H1 (cell line): Measurements from ENCODE around the gene POMP. TPM values are rescaled to one million over a fixed set of nuclear protein-coding genes. Genes with fewer than 3 reads are reported as not detected.

ENCODE experiments used
- CTCF ChIA-PET: fragments of 300-600 bp; sonication (Branson Sonifier 250); formaldehyde crosslinking; loops from one replicate; lab custom pipeline; 2021; ENCODE audit not compliant: partially characterized antibody; lab: Charles Lee
- POLR2A ChIA-PET: fragments of 300-600 bp; sonication (Branson Sonifier 250); formaldehyde crosslinking; loops from one replicate; lab custom pipeline; 2021; ENCODE audit warnings: inconsistent platforms; ENCODE audit not compliant: partially characterized antibody; lab: Charles Lee
- DNase-seq, 2 experiments: peaks; one replicate each; pipeline versions ENCODE4 v3.0.0 to v3.0.0-alpha.2; 2010 to 2022; ENCODE audit warnings: low spot score in 2 of 2, low read depth in 1 of 2, mixed read lengths in 1 of 2
- FAIRE-seq: peaks from 2 replicates; lab custom pipeline; 2011; peaks lifted over from hg19 to GRCh38; lab: Jason Lieb, UNC
- H2AFZ ChIP-seq: 2 replicates; pipeline ENCODE4 v1.8.1; 2012; ENCODE audit warnings: low read length, inconsistent platforms
- H2AK5ac ChIP-seq: 2 replicates; pipeline ENCODE4 v1.6.1; 2013; ENCODE audit warnings: low read depth, low read length
- H2BK120ac ChIP-seq: replicated peaks from 2 replicates; pipeline ENCODE3; 2013; ENCODE audit warnings: low read depth, low read length, inconsistent platforms
- H2BK12ac ChIP-seq: 2 replicates; pipeline ENCODE4 v1.6.1; 2013; ENCODE audit warnings: low read depth, low read length
- H2BK15ac ChIP-seq: 2 replicates; pipeline ENCODE4 v1.6.1; 2013; ENCODE audit warnings: low read length
- H2BK20ac ChIP-seq: 2 replicates; pipeline ENCODE4 v1.6.1; 2013; ENCODE audit warnings: low read length
- H2BK5ac ChIP-seq: 2 replicates; pipeline ENCODE4 v1.6.1; 2013; ENCODE audit warnings: low read depth, low read length
- H3K14ac ChIP-seq: 2 replicates; pipeline ENCODE4 v1.6.1; 2013; ENCODE audit warnings: inconsistent platforms; ENCODE audit not compliant: insufficient read length
- H3K18ac ChIP-seq: 2 replicates; pipeline ENCODE4 v1.6.1; 2013; ENCODE audit warnings: low read length; ENCODE audit errors: extremely low read depth
- H3K23ac ChIP-seq: 2 replicates; pipeline ENCODE4 v1.6.1; 2013; ENCODE audit warnings: inconsistent platforms; ENCODE audit not compliant: insufficient read length
- H3K23me2 ChIP-seq: 2 replicates; pipeline ENCODE4 v1.6.1; 2013; ENCODE audit warnings: low read depth, low read length
- H3K27ac ChIP-seq: 2 replicates; pipeline ENCODE4 v1.6.1; 2011; ENCODE audit warnings: low read depth, low read length, inconsistent platforms
- H3K27me3 ChIP-seq, 4 experiments: replicated peaks in 1 of 4; 1 replicate in 1 of 4; 2 replicates in 3 of 4; pipeline versions ENCODE4 v1.6.1 to v1.8.1; 2011 to 2013; ENCODE audit warnings: low read length in 3 of 4, mild to moderate bottlenecking in 3 of 4, inconsistent platforms in 2 of 4, mixed read lengths in 2 of 4, moderate library complexity in 1 of 4; ENCODE audit not compliant: control insufficient read depth in 3 of 4, insufficient read depth in 3 of 4; ENCODE audit errors: extremely low read depth in 1 of 4
- H3K36me3 ChIP-seq, 4 experiments: 2 replicates each; pipeline versions ENCODE4 v1.6.1 to v1.8.1; 2011 to 2013; ENCODE audit warnings: mild to moderate bottlenecking in 4 of 4, low read length in 3 of 4, moderate library complexity in 2 of 4, control low read depth in 1 of 4, inconsistent platforms in 1 of 4; ENCODE audit not compliant: insufficient read depth in 4 of 4, control insufficient read depth in 2 of 4
- H3K4ac ChIP-seq: replicated peaks from 2 replicates; pipeline ENCODE3; 2013; ENCODE audit warnings: low read length, low read depth, mixed read lengths, inconsistent platforms; ENCODE audit not compliant: insufficient read length
- H3K4me1 ChIP-seq, 4 experiments: replicated peaks in 1 of 4; 1 replicate in 1 of 4; 2 replicates in 3 of 4; pipeline versions ENCODE4 v1.6.1 to v1.8.1; 2011 to 2013; ENCODE audit warnings: low read length in 3 of 4, inconsistent platforms in 2 of 4, mixed read lengths in 1 of 4; ENCODE audit not compliant: insufficient read depth in 4 of 4, control insufficient read depth in 3 of 4
- H3K4me2 ChIP-seq, 2 experiments: 2 replicates each; pipeline versions ENCODE4 v1.6.1 to v1.8.1; 2011 to 2013; ENCODE audit warnings: low read depth in 2 of 2, low read length in 2 of 2, control low read depth in 1 of 2, inconsistent platforms in 1 of 2, mild to moderate bottlenecking in 1 of 2; ENCODE audit not compliant: insufficient read depth in 1 of 2
- H3K4me3 ChIP-seq, 4 experiments: fragments of 200-600, 300-600 bp in 1 of 4; sonication (generic), shearing (Covaris generic), sonication (Bioruptor Twin) in 1 of 4; 2 replicates each; pipeline versions ENCODE4 v1.5.1 to v1.8.1; 2011 to 2016; ENCODE audit warnings: low read length in 4 of 4, low read depth in 3 of 4, control low read depth in 2 of 4, inconsistent platforms in 2 of 4, mild to moderate bottlenecking in 2 of 4, mixed read lengths in 1 of 4, moderate library complexity in 1 of 4; ENCODE audit not compliant: insufficient read depth in 2 of 4; ENCODE audit errors: extremely low read depth in 1 of 4
- H3K56ac ChIP-seq: replicated peaks from 2 replicates; pipeline ENCODE3; 2013; ENCODE audit warnings: low read depth, mild to moderate bottlenecking, mixed read lengths, low read length, inconsistent platforms; ENCODE audit not compliant: insufficient read length
- H3K79me1 ChIP-seq: 2 replicates; pipeline ENCODE4 v1.6.1; 2013; ENCODE audit warnings: low read depth, low read length, control low read depth
- H3K79me2 ChIP-seq, 2 experiments: 2 replicates each; pipeline versions ENCODE4 v1.6.1 to v1.8.1; 2012 to 2013; ENCODE audit warnings: low read length in 2 of 2, mild to moderate bottlenecking in 2 of 2, inconsistent platforms in 1 of 2; ENCODE audit not compliant: insufficient read depth in 2 of 2, control insufficient read depth in 1 of 2
- H3K9ac ChIP-seq, 4 experiments: replicated peaks in 1 of 4; 1 replicate in 1 of 4; 2 replicates in 3 of 4; pipeline versions ENCODE4 v1.6.1 to v1.8.1; 2011 to 2013; ENCODE audit warnings: low read depth in 3 of 4, low read length in 3 of 4, control low read depth in 2 of 4, mild to moderate bottlenecking in 2 of 4, moderate library complexity in 2 of 4, inconsistent platforms in 1 of 4; ENCODE audit errors: extremely low read depth in 1 of 4
- H3K9me3 ChIP-seq, 2 experiments: 2 replicates each; pipeline versions ENCODE4 v1.6.1 to v1.8.1; 2012 to 2013; ENCODE audit warnings: mild to moderate bottlenecking in 2 of 2, moderate library complexity in 2 of 2, control low read depth in 1 of 2, inconsistent platforms in 1 of 2, low read depth in 1 of 2, low read length in 1 of 2, mixed read lengths in 1 of 2; ENCODE audit not compliant: insufficient read depth in 2 of 2
- H4K20me1 ChIP-seq, 2 experiments: replicated peaks in 1 of 2; 2 replicates each; pipeline versions ENCODE3 to v1.8.1; 2011 to 2013; ENCODE audit warnings: inconsistent platforms in 2 of 2, low read length in 2 of 2, mild to moderate bottlenecking in 1 of 2; ENCODE audit not compliant: insufficient read depth in 2 of 2, control insufficient read depth in 1 of 2
- H4K5ac ChIP-seq: 2 replicates; pipeline ENCODE4 v1.6.1; 2013; ENCODE audit warnings: low read length, low read depth, mixed read lengths, inconsistent platforms; ENCODE audit not compliant: insufficient read length
- H4K8ac ChIP-seq: 2 replicates; pipeline ENCODE4 v1.8.0; 2013; ENCODE audit warnings: mild to moderate bottlenecking, moderate library complexity, low read length, inconsistent platforms; ENCODE audit not compliant: insufficient read depth; ENCODE audit errors: extremely low read depth
- H4K91ac ChIP-seq: replicated peaks from 2 replicates; pipeline ENCODE3; 2013; ENCODE audit warnings: low read length, mixed read lengths, inconsistent platforms; ENCODE audit not compliant: insufficient read length
- BCL11A ChIP-seq, 2 experiments: IDR thresholded peaks; one replicate each; pipeline ENCODE4 v1.6.1; 2011; ENCODE audit warnings: low read depth in 2 of 2, low read length in 2 of 2, mild to moderate bottlenecking in 2 of 2
- CBX5 ChIP-seq: fragments of 300-800, 300-1000 bp; sonication (generic); IDR thresholded peaks from 2 replicates; pipeline ENCODE4 v1.7.1; 2016; ENCODE audit warnings: antibody characterized with exemption, low read length, low read depth
- POLR2AphosphoS5 ChIP-seq: IDR thresholded peaks from 2 replicates; pipeline ENCODE4 v1.6.1; 2011; ENCODE audit warnings: low read depth, low read length
- RBBP5 ChIP-seq: IDR thresholded peaks from 2 replicates; pipeline ENCODE4 v1.7.1; 2012; ENCODE audit warnings: low read depth, mild to moderate bottlenecking, inconsistent platforms, low read length, moderate library complexity, borderline replicate concordance
- RNF2 ChIP-seq: fragments of 200-900, 300-1000 bp; sonication (generic); IDR thresholded peaks from 2 replicates; pipeline ENCODE4 v1.7.1; 2016; ENCODE audit warnings: borderline replicate concordance, low read depth, mild to moderate bottlenecking, antibody characterized with exemption, low read length; ENCODE audit not compliant: poor library complexity, severe bottlenecking; ENCODE audit errors: missing control alignments
- TBP ChIP-seq: IDR thresholded peaks from 2 replicates; pipeline ENCODE4 v1.6.1; 2011; ENCODE audit warnings: low read depth, low read length, improper control_type of control experiment
- TEAD4 ChIP-seq: IDR thresholded peaks from 2 replicates; pipeline ENCODE4 v1.6.1; 2012; ENCODE audit warnings: low read depth, low read length, inconsistent platforms, mixed read lengths
- WGBS, 2 experiments: shearing (Covaris generic) in 1 of 2; methylation state at CpG; one replicate each; pipeline versions ENCODE4 v1.1.6 to v1.1.7; 2013 to 2015; ENCODE audit warnings: low lambda C conversion rate in 2 of 2, mixed read lengths in 2 of 2, inconsistent platforms in 1 of 2, low coverage in 1 of 2, missing lambda C conversion rate in 1 of 2; ENCODE audit not compliant: insufficient replicate concordance in 2 of 2, insufficient coverage in 1 of 2, insufficient read length in 1 of 2; ENCODE audit errors: extremely low coverage in 1 of 2, missing lambda C conversion rate in 1 of 2; 5-methylcytosine and 5-hydroxymethylcytosine counted together
- polyA plus RNA-seq, 7 experiments: library from polyadenylated mRNA; depleted of rRNA in 3 of 7; stranded (reverse) in 5 of 7; unstranded in 2 of 7; fragments of >200 nt in 5 of 7; fragments of 200-250 nt in 2 of 7; gene quantifications; 1 replicate in 5 of 7; 2 replicates in 1 of 7; 4 replicates in 1 of 7; pipeline versions ENCODE4 v1.2.1 to v1.2.3, GENCODE V29; 2011 to 2013; ENCODE audit warnings: missing spikeins in 2 of 7, mixed read lengths in 2 of 7
- total RNA-seq: library from RNA; stranded (reverse); fragmentation: NEBNext Ultra II Directional; extraction: Animal tissue kit (Norgen Biotek cat#: 25700); gene quantifications from 2 replicates; pipeline ENCODE4 v1.2.1, GENCODE V29; 2021
- TF ChIP-seq, protein P1 (sequence below), 3 experiments: IDR thresholded peaks; 1 replicate in 2 of 3; 2 replicates in 1 of 3; pipeline versions ENCODE4 v1.5.1 to v1.6.1; 2011; ENCODE audit warnings: low read length in 3 of 3, mild to moderate bottlenecking in 3 of 3, inconsistent platforms in 2 of 3, low read depth in 1 of 3, moderate library complexity in 1 of 3; ENCODE audit not compliant: insufficient read depth in 1 of 3; ENCODE audit errors: control extremely low read depth in 1 of 3
- TF ChIP-seq, protein P2 (sequence below): IDR thresholded peaks from 2 replicates; pipeline ENCODE4 v1.6.1; 2012; ENCODE audit warnings: low read length, inconsistent platforms

The POMP gene
- total and polyA plus RNA-seq, 2 of the 8 experiments (the other 6 are each of a cell fraction or from before 2014, with no cell fraction given): 38.4 to 115 TPM

DNA sequence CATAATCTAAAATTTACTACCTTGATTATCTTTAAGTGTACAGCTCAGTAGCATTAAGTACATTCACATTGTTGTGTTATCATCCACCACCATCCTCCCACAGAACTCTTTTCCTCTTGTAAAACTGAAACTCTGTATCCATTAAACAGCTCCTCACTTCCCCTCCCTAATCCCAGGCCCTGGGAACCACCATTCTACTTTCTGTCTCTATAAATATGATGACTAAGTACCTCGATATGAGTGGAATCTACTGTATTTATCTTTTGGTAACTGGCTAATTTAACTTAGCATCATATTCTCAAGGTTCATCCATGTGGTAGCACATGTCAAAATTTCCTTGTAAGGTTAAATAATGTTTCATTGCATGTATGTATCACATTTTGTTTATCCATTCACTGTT lies 49.0 kb upstream of the POMP start:
- no peak overlapping the region for H3K4me3 ChIP-seq
- no peak overlapping the region for H3K4me2 ChIP-seq
- H3K79me2 ChIP-seq: no peaks in the 10 kb centered on the region
- no peak overlapping the region for H3K27ac ChIP-seq
- no peaks in the 10 kb centered on the region for H3K36me3 ChIP-seq
- DNase-seq (no peak), FAIRE-seq (no peak)
- H3K9me3 ChIP-seq: no peaks in the 10 kb centered on the region
- no peak overlapping the region for H2AFZ ChIP-seq
- H2BK120ac ChIP-seq: no peak overlapping the region
- no peaks in the 10 kb centered on the region; a peak in 1 of 7 replicates for H3K4me1 ChIP-seq
- WGBS, 2 experiments: 93% methylated on average over 1 of the region's 1 CpG; no CpG with 5 or more reads in 1 of the 2 experiments
- H3K9ac ChIP-seq: no peak overlapping the region
- no peak overlapping the region for H4K5ac ChIP-seq
- CTCF ChIA-PET: no interaction called here
- no peak overlapping the region for H3K56ac ChIP-seq
- no peak overlapping the region for H3K23ac ChIP-seq
- no peak overlapping the region for H4K91ac ChIP-seq
- H2BK15ac ChIP-seq: no peak overlapping the region
- no peaks in the 10 kb centered on the region for H4K20me1 ChIP-seq
- H3K27me3 ChIP-seq: no peaks in the 10 kb centered on the region
- H3K18ac ChIP-seq: no peak overlapping the region
- no peaks in the 10 kb centered on the region; the same call in 1 of the 2 replicates for H3K23me2 ChIP-seq
- H2BK20ac ChIP-seq: no peak overlapping the region
- H2BK12ac ChIP-seq: no peak overlapping the region
- H3K14ac ChIP-seq: no peak overlapping the region
- H3K4ac ChIP-seq: no peak overlapping the region
- H4K8ac ChIP-seq: no peak overlapping the region
- no peak overlapping the region for H2BK5ac ChIP-seq
- no peaks in the 10 kb centered on the region for H3K79me1 ChIP-seq
- POLR2A ChIA-PET: no interaction called here
- no peak overlapping the region for H2AK5ac ChIP-seq
- TF ChIP-seq TEAD4 (no peak), RBBP5 (no peak), POLR2AphosphoS5 (no peak), CBX5 (no peak), RNF2 (no peak), TBP (no peak), BCL11A (IDR thresholded peaks at IDR 0.05; ENCODE audit: low read depth in 2 of 2, low read length in 2 of 2) (no peak)
- TF ChIP-seq, protein P1, sequence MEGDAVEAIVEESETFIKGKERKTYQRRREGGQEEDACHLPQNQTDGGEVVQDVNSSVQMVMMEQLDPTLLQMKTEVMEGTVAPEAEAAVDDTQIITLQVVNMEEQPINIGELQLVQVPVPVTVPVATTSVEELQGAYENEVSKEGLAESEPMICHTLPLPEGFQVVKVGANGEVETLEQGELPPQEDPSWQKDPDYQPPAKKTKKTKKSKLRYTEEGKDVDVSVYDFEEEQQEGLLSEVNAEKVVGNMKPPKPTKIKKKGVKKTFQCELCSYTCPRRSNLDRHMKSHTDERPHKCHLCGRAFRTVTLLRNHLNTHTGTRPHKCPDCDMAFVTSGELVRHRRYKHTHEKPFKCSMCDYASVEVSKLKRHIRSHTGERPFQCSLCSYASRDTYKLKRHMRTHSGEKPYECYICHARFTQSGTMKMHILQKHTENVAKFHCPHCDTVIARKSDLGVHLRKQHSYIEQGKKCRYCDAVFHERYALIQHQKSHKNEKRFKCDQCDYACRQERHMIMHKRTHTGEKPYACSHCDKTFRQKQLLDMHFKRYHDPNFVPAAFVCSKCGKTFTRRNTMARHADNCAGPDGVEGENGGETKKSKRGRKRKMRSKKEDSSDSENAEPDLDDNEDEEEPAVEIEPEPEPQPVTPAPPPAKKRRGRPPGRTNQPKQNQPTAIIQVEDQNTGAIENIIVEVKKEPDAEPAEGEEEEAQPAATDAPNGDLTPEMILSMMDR (IDR thresholded peaks at IDR 0.05; ENCODE audit: control extremely low read depth in 1 of 3, insufficient read depth in 1 of 3, low read depth in 1 of 3, low read length in 3 of 3): no peak
- TF ChIP-seq, protein P2, sequence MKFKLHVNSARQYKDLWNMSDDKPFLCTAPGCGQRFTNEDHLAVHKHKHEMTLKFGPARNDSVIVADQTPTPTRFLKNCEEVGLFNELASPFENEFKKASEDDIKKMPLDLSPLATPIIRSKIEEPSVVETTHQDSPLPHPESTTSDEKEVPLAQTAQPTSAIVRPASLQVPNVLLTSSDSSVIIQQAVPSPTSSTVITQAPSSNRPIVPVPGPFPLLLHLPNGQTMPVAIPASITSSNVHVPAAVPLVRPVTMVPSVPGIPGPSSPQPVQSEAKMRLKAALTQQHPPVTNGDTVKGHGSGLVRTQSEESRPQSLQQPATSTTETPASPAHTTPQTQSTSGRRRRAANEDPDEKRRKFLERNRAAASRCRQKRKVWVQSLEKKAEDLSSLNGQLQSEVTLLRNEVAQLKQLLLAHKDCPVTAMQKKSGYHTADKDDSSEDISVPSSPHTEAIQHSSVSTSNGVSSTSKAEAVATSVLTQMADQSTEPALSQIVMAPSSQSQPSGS: no peak
